GM12801 (cell line): ENCODE data around the gene EHD4.

Experiments used
- CTCF ChIP-seq: IDR thresholded peaks from one replicate; pipeline ENCODE4 v1.5.1; 2011; ENCODE audit warnings: control low read depth; ENCODE audit not compliant: insufficient read length; ENCODE audit errors: extremely low read depth

EHD4 gene

GRCh38 chr15:42012241-42012640 is 39.9 kb upstream of the EHD4 start:
- TF ChIP-seq CTCF: no peak

DNA sequence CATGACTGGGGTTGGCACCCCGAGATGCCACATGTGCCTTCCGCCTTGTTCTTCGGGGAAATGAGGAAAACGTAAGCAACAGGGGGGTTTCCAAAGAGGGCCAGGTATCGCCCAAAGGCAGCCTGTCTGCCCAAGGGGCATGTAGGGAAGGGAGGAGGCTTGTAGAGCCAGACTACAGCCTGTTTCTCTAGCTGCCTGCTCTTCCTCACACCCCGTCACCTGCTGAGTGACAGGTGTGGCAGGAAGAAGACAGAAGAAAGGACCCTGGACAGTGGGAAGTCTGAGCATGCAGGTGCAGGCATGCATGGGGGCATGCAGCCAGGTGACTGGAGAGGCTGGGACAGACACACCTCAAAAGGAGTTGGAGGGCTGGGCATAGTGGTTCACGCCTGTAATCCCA is 38.7 kb upstream of the EHD4 start:
- TF ChIP-seq CTCF: no peak

DNA sequence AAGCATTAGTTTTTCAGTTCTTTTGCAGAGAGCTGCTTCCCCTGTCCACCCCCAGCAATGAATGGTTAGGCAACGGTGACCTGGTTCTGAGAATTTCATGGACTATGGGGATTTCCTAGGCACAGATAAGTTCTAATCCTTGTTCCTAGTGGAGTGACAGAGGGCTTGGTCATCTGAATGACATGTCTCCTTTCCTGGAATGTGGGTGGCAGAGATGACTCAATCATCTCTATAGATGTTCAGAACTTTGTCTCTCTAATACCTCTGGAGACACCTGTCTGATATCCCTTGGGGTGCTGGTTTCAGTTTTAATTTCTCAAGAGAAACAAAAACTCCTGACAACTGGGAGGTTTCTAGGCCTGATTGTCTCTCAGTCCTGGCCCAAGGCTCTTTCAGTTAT is 38.1 kb upstream of the EHD4 start:
- no peak for TF ChIP-seq CTCF

GRCh38 chr15:42009474-42009873 is 37.1 kb upstream of the EHD4 start:
- no peak for TF ChIP-seq CTCF

DNA sequence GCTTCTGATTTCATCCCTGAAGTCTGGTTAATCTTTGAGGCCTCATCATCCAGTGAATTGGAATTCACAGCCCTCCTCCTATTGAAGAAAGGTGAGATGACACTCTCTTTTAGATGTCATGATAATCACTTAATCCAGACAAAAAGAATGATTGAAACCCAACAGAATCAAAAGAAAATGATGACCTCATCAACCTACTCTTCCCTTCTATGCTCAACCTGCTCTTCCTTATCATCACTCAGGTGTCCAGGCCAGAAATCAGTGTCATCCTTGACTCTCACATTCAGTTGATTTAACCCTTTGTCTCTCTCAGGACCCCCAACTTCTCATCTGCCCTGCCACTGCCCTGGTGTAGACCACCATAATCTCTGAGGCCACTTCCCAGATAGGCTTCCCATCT is 36.7 kb upstream of the EHD4 start:
- TF ChIP-seq CTCF: no peak

GRCh38 chr15:42007386-42007785 is 35.0 kb upstream of the EHD4 start:
- no peak for TF ChIP-seq CTCF

GRCh38 chr15:42002333-42002732 is 30.0 kb upstream of the EHD4 start:
- TF ChIP-seq CTCF: no peak

DNA sequence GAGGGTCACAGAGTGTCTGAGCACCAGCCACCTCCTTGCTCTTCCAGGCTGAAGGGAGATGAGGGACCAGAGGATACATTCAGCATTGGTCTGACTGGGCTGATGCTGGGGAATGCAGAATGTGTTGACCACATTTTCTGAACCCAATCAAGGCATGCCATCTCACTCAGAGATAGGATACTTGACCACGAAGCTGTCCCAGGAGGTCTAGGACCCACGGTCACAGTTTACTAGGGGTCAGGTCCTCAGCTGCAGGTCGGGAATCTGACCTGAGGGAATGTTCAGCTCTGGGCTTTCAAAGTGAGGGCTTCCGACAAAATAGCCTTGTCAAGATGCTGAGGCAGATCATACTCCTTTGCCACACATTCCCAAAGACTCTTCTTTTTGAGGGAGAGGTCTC is 28.9 kb upstream of the EHD4 start:
- TF ChIP-seq CTCF: no peak
